Osteoblast (primary cell): ENCODE measurements around the gene FAM83D. TPM values are rescaled to one million over a fixed set of nuclear protein-coding genes. Genes with fewer than 3 reads are reported as not detected.

Experiments used
- DNase-seq: peaks from one replicate; pipeline ENCODE4 v3.0.0; 2011; ENCODE audit warnings: low spot score, mixed read lengths; ENCODE audit not compliant: insufficient read length; ENCODE audit errors: missing footprints
- H2AFZ ChIP-seq: 2 replicates; pipeline ENCODE4 v1.6.0; 2011; ENCODE audit warnings: mild to moderate bottlenecking, low read length
- H3K27ac ChIP-seq: 2 replicates; pipeline ENCODE4 v1.5.1; 2011; ENCODE audit warnings: mild to moderate bottlenecking, low read depth, low read length, moderate library complexity
- H3K27me3 ChIP-seq: 2 replicates; pipeline ENCODE4 v1.6.0; 2012; ENCODE audit warnings: mild to moderate bottlenecking, control low read depth, inconsistent platforms, low read length, moderate library complexity; ENCODE audit not compliant: insufficient read depth
- H3K36me3 ChIP-seq: 2 replicates; pipeline ENCODE4 v1.5.1; 2011; ENCODE audit warnings: mild to moderate bottlenecking, low read length, control low read depth, moderate library complexity; ENCODE audit not compliant: insufficient read depth
- H3K4me1 ChIP-seq: 2 replicates; pipeline ENCODE4 v1.5.1; 2011; ENCODE audit warnings: mild to moderate bottlenecking, low read length, control low read depth, moderate library complexity; ENCODE audit not compliant: insufficient read depth
- H3K4me2 ChIP-seq: 2 replicates; pipeline ENCODE4 v1.6.0; 2011; ENCODE audit warnings: mild to moderate bottlenecking, low read length; ENCODE audit not compliant: insufficient read depth
- H3K4me3 ChIP-seq: fragments of 200-600 bp; sonication (generic); 3 replicates; pipeline ENCODE4 v1.5.1; 2012; ENCODE audit warnings: mild to moderate bottlenecking, low read length, inconsistent platforms; ENCODE audit not compliant: insufficient read depth
- H3K79me2 ChIP-seq: 2 replicates; pipeline ENCODE4 v1.6.0; 2012; ENCODE audit warnings: mild to moderate bottlenecking, low read length, control low read depth, inconsistent platforms; ENCODE audit not compliant: insufficient read depth
- H3K9me3 ChIP-seq: 2 replicates; pipeline ENCODE4 v1.5.1; 2011; ENCODE audit warnings: low read depth, low read length, control low read depth
- H4K20me1 ChIP-seq: 2 replicates; pipeline ENCODE4 v1.6.0; 2012; ENCODE audit warnings: mild to moderate bottlenecking, low read length, control low read depth; ENCODE audit not compliant: insufficient read depth
- CTCF ChIP-seq: IDR thresholded peaks from 2 replicates; pipeline ENCODE4 v1.5.1; 2011; ENCODE audit warnings: mild to moderate bottlenecking, low read depth, low read length, moderate library complexity; ENCODE audit errors: extremely low read depth
- total RNA-seq: library from RNA; depleted of rRNA; stranded (reverse); fragments of >200 nt; gene quantifications from 2 replicates; pipeline ENCODE4 v1.2.3, GENCODE V29; 2012

The FAM83D gene
- total RNA-seq, 1 donor: 2.2 TPM

GRCh38 chr20:38895098-38895949, 30.9 kb upstream of the FAM83D start:
- Histone ChIP-seq H3K27ac (no peak overlapping the region), H3K36me3 (no peaks in the 10 kb centered on the region), H3K4me2 (no peak overlapping the region), H3K79me2 (no peaks in the 10 kb centered on the region), H2AFZ (no peak overlapping the region), H4K20me1 (no peaks in the 10 kb centered on the region), H3K4me1 (no peaks in the 10 kb centered on the region), H3K4me3 (no peak overlapping the region), H3K27me3 (peaks cover 35% of the 10 kb centered on the region), H3K9me3 (no peaks in the 10 kb centered on the region)
- DNase-seq: no peak
- TF ChIP-seq CTCF: no peak

GRCh38 chr20:38896009-38896594, 30.1 kb upstream of the FAM83D start:
- H3K36me3 ChIP-seq: no peaks in the 10 kb centered on the region
- no peaks in the 10 kb centered on the region for H3K4me1 ChIP-seq
- H3K4me3 ChIP-seq: no peak overlapping the region
- H3K4me2 ChIP-seq: no peak overlapping the region
- no peak overlapping the region for H3K27ac ChIP-seq
- peaks cover 37% of the 10 kb centered on the region for H3K27me3 ChIP-seq
- H3K79me2 ChIP-seq: no peaks in the 10 kb centered on the region
- no peak for TF ChIP-seq CTCF
- DNase-seq: no peak
- no peaks in the 10 kb centered on the region for H3K9me3 ChIP-seq
- H2AFZ ChIP-seq: no peak overlapping the region
- no peaks in the 10 kb centered on the region for H4K20me1 ChIP-seq

- Histone ChIP-seq H3K79me2 (no peaks in the 10 kb centered on the region), H3K4me1 (no peaks in the 10 kb centered on the region), H2AFZ (no peak overlapping the region), H3K9me3 (no peaks in the 10 kb centered on the region), H4K20me1 (no peaks in the 10 kb centered on the region), H3K4me3 (no peak overlapping the region), H3K27me3 (peaks cover 39% of the 10 kb centered on the region), H3K27ac (no peak overlapping the region), H3K4me2 (no peak overlapping the region), H3K36me3 (no peaks in the 10 kb centered on the region)
- DNase-seq: no peak
- TF ChIP-seq CTCF: no peak
Measured at GRCh38 chr20:38897267-38897666, 28.9 kb upstream of the FAM83D start.

GRCh38 chr20:38900606-38901005, 25.6 kb upstream of the FAM83D start:
- Histone ChIP-seq H3K4me2 (no peak overlapping the region), H3K27me3 (peaks cover 31% of the 10 kb centered on the region), H4K20me1 (no peaks in the 10 kb centered on the region), H2AFZ (no peak overlapping the region), H3K79me2 (no peaks in the 10 kb centered on the region), H3K4me1 (no peaks in the 10 kb centered on the region), H3K36me3 (no peaks in the 10 kb centered on the region), H3K4me3 (no peak overlapping the region), H3K27ac (no peak overlapping the region), H3K9me3 (peaks cover 3% of the 10 kb centered on the region)
- TF ChIP-seq CTCF: no peak
- no peak for DNase-seq
